KG1 (cell line): Measurements from ENCODE around the gene PLCG1.

ENCODE experiments used
- DNase-seq: peaks from one replicate; lab custom pipeline; 2025; lab: John Stamatoyannopoulos, UW

Gene PLCG1

DNA sequence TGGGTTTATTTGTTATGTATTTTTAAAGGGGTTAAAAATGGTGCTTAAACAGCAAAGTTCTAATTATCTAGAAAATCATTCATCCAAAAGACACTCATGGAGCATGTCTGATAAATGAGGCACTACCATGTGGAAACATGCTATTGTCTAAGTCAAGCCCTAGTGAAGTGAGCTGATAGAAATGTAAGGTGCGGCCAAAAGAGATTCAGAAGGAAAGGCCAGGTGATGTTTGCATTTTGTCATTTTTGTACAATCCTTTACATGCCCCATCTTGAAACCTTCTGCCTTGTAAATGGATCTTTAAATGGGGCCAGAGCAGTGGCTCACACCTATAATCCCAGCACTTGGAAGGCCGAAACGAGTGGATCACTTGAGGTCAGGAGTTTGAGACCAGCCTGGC lies 77.3 kb downstream of the PLCG1 start:
- DNase-seq = no peak

DNA sequence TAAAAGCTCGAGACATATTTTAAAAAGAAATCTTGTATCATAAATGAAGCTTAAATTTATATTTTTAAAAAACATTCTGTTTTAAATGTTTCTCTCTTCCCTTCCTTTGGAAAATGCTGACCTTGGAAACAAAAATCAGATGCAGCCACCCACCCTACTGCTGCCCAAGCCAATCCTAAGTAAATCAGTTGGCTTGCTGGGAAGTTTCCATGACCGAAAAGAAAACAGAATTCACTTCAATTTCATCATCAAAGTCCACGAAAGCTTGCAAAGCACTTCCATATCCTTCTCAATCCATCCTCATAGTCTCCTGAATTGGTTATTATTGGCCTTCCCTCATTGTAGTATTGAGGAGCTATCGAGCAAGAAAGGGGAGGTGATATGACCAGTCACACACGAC lies 80.1 kb downstream of the PLCG1 start:
- DNase-seq = no peak

DNA sequence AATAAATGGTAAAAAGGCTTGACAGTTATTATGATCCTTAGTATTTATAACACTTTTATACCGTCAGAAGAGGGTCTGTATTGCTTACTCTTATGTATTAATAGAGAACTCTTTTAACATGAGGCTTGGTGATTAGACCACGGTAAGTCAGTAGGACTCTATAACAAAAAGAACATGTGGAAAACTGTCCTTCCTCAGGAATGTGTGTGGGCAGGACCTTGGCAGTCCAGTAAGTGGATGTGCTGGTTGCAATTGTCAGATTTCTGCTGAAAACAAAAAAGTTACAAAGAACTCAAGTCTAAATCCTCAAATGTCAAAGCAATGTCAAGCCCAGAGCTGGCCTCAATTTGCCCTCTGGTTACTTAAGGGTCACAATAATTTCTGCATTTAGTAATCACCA lies 81.1 kb downstream of the PLCG1 start:
- no peak for DNase-seq

DNA sequence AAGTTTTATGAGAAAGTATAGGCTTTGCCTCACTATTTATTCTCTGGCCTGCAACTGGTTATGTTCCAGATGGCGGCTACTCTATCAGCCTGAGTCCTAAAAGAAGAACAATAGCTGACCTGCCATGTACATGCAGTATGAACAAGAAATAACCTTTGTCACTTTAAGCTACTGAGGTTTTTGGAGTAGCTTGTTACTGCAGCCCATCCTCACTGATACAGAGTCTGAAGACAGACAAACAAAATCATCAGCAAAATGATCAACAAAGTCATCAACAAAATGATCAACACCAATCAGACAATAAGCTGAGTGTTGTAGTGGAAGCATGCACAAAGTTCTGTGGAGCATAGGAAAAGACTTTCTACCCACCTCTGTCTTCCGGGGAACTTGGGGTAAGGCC lies 82.5 kb downstream of the PLCG1 start:
- DNase-seq = no peak

- no peak for DNase-seq
Observed at GRCh38 chr20:41221614-41222218, 84.4 kb downstream of the PLCG1 start.

DNA sequence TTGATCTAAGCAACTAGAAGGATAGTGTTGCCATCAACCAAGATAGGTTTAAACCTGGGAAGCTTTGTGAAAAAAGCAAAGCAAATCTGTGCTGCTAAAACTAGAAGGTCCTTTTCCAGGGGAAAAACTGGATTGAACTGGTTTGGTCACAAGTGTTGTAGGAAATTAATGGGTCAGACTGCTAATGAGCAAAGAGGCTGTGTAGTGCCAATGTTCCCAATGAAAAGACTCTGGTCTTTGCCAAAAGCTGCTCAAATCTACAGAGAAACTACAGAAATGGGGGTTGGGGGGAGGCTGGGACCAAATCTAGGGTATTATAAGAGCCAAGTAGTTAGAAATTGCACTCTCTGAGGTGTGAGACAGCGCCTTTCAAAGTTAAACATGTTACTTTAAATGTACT lies 85.0 kb downstream of the PLCG1 start:
- DNase-seq = no peak

DNA sequence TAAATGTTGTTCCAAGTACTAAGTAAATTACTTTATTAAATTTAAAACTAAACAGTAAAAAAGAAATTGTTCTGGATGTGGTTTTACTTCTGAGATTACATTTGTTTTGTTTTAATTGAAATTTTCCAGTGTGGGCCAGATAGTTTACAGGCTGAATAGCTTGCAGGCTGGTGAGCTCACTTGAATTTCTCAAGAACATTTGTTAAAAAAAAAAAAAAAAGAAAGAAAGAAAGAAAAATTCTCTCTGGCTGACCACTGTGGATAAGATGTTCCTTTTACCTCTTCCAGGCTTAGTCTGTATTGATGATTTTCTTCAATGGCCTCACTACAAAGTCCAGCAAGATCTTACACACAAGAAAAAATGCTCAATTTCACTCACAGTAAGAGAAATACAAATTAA lies 85.4 kb downstream of the PLCG1 start:
- DNase-seq = no peak

GRCh38 chr20:41223112-41223511 lies 85.8 kb downstream of the PLCG1 start:
- no peak for DNase-seq

GRCh38 chr20:41224281-41224680 lies 86.9 kb downstream of the PLCG1 start:
- DNase-seq = no peak

GRCh38 chr20:41225091-41225490 lies 87.7 kb downstream of the PLCG1 start:
- DNase-seq = no peak

DNA sequence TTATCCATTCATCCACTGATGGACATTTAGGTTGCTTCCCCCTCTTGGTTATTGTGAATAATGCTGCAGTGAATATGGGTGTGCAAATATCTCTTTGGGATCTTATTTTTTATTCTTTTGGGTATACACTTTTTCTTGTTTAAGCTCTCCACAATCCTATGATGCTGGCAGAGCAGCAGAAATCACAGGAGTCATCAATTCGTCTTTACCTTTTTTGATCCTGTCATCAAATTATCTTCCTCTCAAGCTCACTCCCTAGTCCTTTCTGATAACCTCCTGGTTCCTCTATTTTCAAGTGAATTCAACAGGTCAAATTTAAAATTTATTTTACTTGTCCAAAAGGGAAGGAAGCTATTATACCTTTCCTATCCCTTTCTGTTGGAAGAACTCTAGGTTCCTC lies 89.1 kb downstream of the PLCG1 start:
- DNase-seq = no peak
